ENCODE data around the gene RGL3.

The RGL3 gene

DNA sequence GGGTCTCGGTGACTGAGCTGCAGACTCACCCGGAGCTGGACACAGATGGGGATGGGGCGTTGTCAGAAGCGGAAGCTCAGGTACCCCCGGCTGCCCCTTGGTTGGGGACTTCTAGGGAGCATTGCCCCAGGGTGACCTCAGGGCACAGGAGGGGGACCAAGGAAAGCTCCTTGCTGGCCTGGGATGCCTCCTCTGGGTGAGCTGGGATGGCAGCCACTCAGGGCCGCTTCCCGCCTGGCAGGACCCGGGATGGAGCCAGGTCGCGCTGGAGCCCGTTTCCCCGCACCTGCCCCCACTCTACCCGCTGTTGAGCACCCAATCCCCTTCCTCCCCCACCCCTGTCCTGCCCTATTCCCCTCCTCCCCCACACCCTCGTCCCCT, 27.1 kb upstream of the RGL3 start:
- Histone ChIP-seq H3K14ac (ENCODE audit: low read length) (no peak overlapping the region), H3K27ac (replicated peaks; ENCODE audit: low read length) (no peak overlapping the region), H3K36me3 (replicated peaks in 1 of 2; ENCODE audit: control insufficient read depth in 2 of 2, insufficient read depth in 2 of 2, low read length in 2 of 2) (peaks cover 51 to 99% of the 10 kb centered on the region in 2 donors), H3K4me2 (ENCODE audit: insufficient read depth, low read length, poor library complexity, severe bottlenecking) (no peak overlapping the region), H2BK15ac (ENCODE audit: low read length) (no peak overlapping the region), H3K9me3 (replicated peaks in 1 of 2; ENCODE audit: control insufficient read depth in 2 of 2, insufficient read depth in 1 of 2, low read depth in 1 of 2, low read length in 2 of 2) (no peaks in the 10 kb centered on the region), H2BK5ac (ENCODE audit: low read length) (no peak overlapping the region), H3K18ac (ENCODE audit: low read length) (no peak overlapping the region), H2AFZ (ENCODE audit: low read length) (no peak overlapping the region), H4K91ac (ENCODE audit: low read depth, low read length, poor library complexity) (no peak overlapping the region), H4K8ac (ENCODE audit: low read depth, low read length) (no peak overlapping the region), H3K23ac (ENCODE audit: low read depth, low read length, poor library complexity) (peak overlapping the region; percentile 73), H2BK12ac (ENCODE audit: low read length) (no peak overlapping the region), H3K4me1 (ENCODE audit: control insufficient read depth in 2 of 2, insufficient read depth in 1 of 2, low read depth in 1 of 2, low read length in 2 of 2) (peaks cover 5% of the 10 kb centered on the region in 2 donors), H3K4me3 (ENCODE audit: low read length in 2 of 2) (no peak overlapping the region), H3K27me3 (ENCODE audit: control insufficient read depth in 3 of 3, insufficient read depth in 3 of 3, low read depth in 1 of 3, low read length in 3 of 3) (no peaks in the 10 kb centered on the region), H2BK120ac (ENCODE audit: low read depth, low read length) (no peak overlapping the region), H2AK5ac (ENCODE audit: low read depth, low read length) (peak overlapping the region; percentile 26), H3K4ac (ENCODE audit: low read length) (no peak overlapping the region), H3K9ac (ENCODE audit: low read depth, low read length, poor library complexity) (no peak overlapping the region), H3K79me1 (ENCODE audit: low read depth, low read length) (peaks cover 3% of the 10 kb centered on the region)
- WGBS, 2 donors (ENCODE audit: extremely low coverage in 2 of 2, insufficient read length in 2 of 2, insufficient replicate concordance in 1 of 2) = no CpG with 5 or more reads among the region's 14 CpGs
- no peak for DNase-seq (ENCODE audit: low spot score)

DNA sequence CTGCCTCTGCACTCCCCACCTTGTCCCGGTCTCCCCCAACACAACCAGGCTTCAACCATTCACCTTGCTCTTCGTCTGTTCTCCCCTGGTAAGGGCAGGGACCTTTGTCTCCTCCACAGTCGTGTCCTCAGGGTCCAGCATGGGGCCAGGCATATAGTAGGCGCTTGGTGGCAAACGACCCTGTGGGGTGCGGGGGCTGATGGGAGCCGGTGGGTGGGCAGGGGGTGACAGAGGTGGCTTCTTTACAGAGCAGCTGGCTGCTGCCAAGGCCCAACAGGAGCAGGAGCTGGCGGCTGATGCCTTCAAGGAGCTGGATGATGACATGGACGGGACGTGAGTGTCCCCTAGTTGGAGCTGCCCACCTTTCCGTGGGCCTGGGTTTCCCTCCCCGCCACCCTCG, 26.0 kb upstream of the RGL3 start:
- Histone ChIP-seq H3K27me3 (ENCODE audit: control insufficient read depth in 3 of 3, insufficient read depth in 3 of 3, low read depth in 1 of 3, low read length in 3 of 3) (no peaks in the 10 kb centered on the region), H2AFZ (ENCODE audit: low read length) (no peak overlapping the region), H3K14ac (ENCODE audit: low read length) (no peak overlapping the region), H3K4ac (ENCODE audit: low read length) (no peak overlapping the region), H4K91ac (ENCODE audit: low read depth, low read length, poor library complexity) (no peak overlapping the region), H3K4me1 (ENCODE audit: control insufficient read depth in 2 of 2, insufficient read depth in 1 of 2, low read depth in 1 of 2, low read length in 2 of 2) (no peaks in the 10 kb centered on the region), H2BK5ac (ENCODE audit: low read length) (no peak overlapping the region), H2AK5ac (ENCODE audit: low read depth, low read length) (no peak overlapping the region), H2BK12ac (ENCODE audit: low read length) (no peak overlapping the region), H3K4me2 (ENCODE audit: insufficient read depth, low read length, poor library complexity, severe bottlenecking) (no peak overlapping the region), H4K8ac (ENCODE audit: low read depth, low read length) (no peak overlapping the region), H2BK15ac (ENCODE audit: low read length) (no peak overlapping the region), H3K9ac (ENCODE audit: low read depth, low read length, poor library complexity) (no peak overlapping the region), H3K9me3 (replicated peaks in 1 of 2; ENCODE audit: control insufficient read depth in 2 of 2, insufficient read depth in 1 of 2, low read depth in 1 of 2, low read length in 2 of 2) (no peaks in the 10 kb centered on the region), H3K23ac (ENCODE audit: low read depth, low read length, poor library complexity) (peak overlapping the region; percentile 55), H3K27ac (replicated peaks; ENCODE audit: low read length) (no peak overlapping the region), H2BK120ac (ENCODE audit: low read depth, low read length) (no peak overlapping the region), H3K18ac (ENCODE audit: low read length) (no peak overlapping the region), H3K79me1 (ENCODE audit: low read depth, low read length) (peaks cover 3% of the 10 kb centered on the region), H3K4me3 (ENCODE audit: low read length in 2 of 2) (no peak overlapping the region), H3K36me3 (replicated peaks in 1 of 2; ENCODE audit: control insufficient read depth in 2 of 2, insufficient read depth in 2 of 2, low read length in 2 of 2) (peaks cover 57 to 100% of the 10 kb centered on the region in 2 donors)
- no peak for DNase-seq (ENCODE audit: low spot score)
- WGBS, 2 donors (ENCODE audit: extremely low coverage in 2 of 2, insufficient read length in 2 of 2, insufficient replicate concordance in 1 of 2) = no CpG with 5 or more reads among the region's 13 CpGs

DNA sequence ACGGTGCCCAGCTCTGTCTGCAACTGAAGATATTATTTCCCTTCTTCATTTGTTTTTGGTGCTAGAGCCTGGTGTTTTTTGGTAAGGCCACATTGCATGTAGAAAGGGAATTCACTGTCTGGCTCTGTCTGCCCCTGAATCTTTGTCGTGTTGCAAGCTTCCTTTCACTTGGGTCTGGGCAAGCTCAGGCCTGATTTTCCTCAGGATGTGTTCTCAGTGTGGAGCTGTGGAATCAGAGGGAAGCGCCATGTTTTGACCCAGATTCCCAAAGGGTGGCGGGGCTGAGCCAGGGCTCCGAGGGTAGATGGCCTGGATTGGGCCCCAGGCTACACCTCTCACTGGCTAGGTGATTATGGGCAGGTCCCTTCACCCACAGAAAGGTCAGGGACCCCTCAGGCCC, 24.9 kb upstream of the RGL3 start:
- no peak overlapping the region for H3K18ac ChIP-seq (ENCODE audit: low read length)
- H2AFZ ChIP-seq (ENCODE audit: low read length) = no peak overlapping the region
- no peak overlapping the region for H3K27ac ChIP-seq (replicated peaks; ENCODE audit: low read length)
- WGBS, 2 donors (ENCODE audit: extremely low coverage in 2 of 2, insufficient read length in 2 of 2, insufficient replicate concordance in 1 of 2) = no CpG with 5 or more reads among the region's 5 CpGs
- peaks cover 53 to 99% of the 10 kb centered on the region in 2 donors for H3K36me3 ChIP-seq (replicated peaks in 1 of 2; ENCODE audit: control insufficient read depth in 2 of 2, insufficient read depth in 2 of 2, low read length in 2 of 2)
- H3K23ac ChIP-seq (ENCODE audit: low read depth, low read length, poor library complexity) = no peak overlapping the region
- H3K9ac ChIP-seq (ENCODE audit: low read depth, low read length, poor library complexity) = no peak overlapping the region
- no peak overlapping the region for H4K91ac ChIP-seq (ENCODE audit: low read depth, low read length, poor library complexity)
- H3K27me3 ChIP-seq (ENCODE audit: control insufficient read depth in 3 of 3, insufficient read depth in 3 of 3, low read depth in 1 of 3, low read length in 3 of 3) = no peaks in the 10 kb centered on the region
- H3K79me1 ChIP-seq (ENCODE audit: low read depth, low read length) = peaks cover 3% of the 10 kb centered on the region
- H2AK5ac ChIP-seq (ENCODE audit: low read depth, low read length) = no peak overlapping the region
- H3K9me3 ChIP-seq (replicated peaks in 1 of 2; ENCODE audit: control insufficient read depth in 2 of 2, insufficient read depth in 1 of 2, low read depth in 1 of 2, low read length in 2 of 2) = no peaks in the 10 kb centered on the region
- no peak overlapping the region for H3K4me3 ChIP-seq (ENCODE audit: low read length in 2 of 2)
- H4K8ac ChIP-seq (ENCODE audit: low read depth, low read length) = no peak overlapping the region
- no peak for DNase-seq (ENCODE audit: low spot score)
- no peak overlapping the region for H3K4ac ChIP-seq (ENCODE audit: low read length)
- H2BK5ac ChIP-seq (ENCODE audit: low read length) = peak overlapping the region; percentile 19
- H2BK15ac ChIP-seq (ENCODE audit: low read length) = no peak overlapping the region
- no peak overlapping the region for H3K4me2 ChIP-seq (ENCODE audit: insufficient read depth, low read length, poor library complexity, severe bottlenecking)
- H3K4me1 ChIP-seq (ENCODE audit: control insufficient read depth in 2 of 2, insufficient read depth in 1 of 2, low read depth in 1 of 2, low read length in 2 of 2) = no peaks in the 10 kb centered on the region
- H2BK12ac ChIP-seq (ENCODE audit: low read length) = no peak overlapping the region
- H2BK120ac ChIP-seq (ENCODE audit: low read depth, low read length) = no peak overlapping the region
- H3K14ac ChIP-seq (ENCODE audit: low read length) = no peak overlapping the region

DNA sequence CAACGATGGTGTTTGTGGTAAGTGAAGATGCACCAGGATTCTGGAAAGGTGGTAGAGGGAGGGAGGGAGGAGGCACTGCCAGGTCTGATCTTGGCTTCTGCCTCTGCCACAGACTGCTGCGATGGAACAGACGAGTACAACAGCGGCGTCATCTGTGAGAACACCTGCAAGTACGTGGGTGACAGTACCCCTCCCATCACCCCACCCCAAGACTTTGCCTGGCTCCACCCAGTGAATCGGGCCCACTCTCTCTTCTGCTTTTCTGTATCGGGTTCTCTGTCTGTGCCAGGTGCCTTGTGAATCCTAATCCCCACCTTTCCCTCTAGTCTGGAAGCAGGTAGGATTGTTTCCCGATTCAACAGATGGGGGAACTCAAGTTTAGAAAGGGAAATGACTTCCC, 18.8 kb upstream of the RGL3 start:
- Histone ChIP-seq H3K9me3 (replicated peaks in 1 of 2; ENCODE audit: control insufficient read depth in 2 of 2, insufficient read depth in 1 of 2, low read depth in 1 of 2, low read length in 2 of 2) (no peaks in the 10 kb centered on the region), H2BK15ac (ENCODE audit: low read length) (no peak overlapping the region), H2BK5ac (ENCODE audit: low read length) (peak overlapping the region; percentile 48), H3K9ac (ENCODE audit: low read depth, low read length, poor library complexity) (peak overlapping the region; percentile 68), H2BK120ac (ENCODE audit: low read depth, low read length) (no peak overlapping the region), H2AFZ (ENCODE audit: low read length) (no peak overlapping the region), H3K14ac (ENCODE audit: low read length) (no peak overlapping the region), H3K4me2 (ENCODE audit: insufficient read depth, low read length, poor library complexity, severe bottlenecking) (no peak overlapping the region), H4K91ac (ENCODE audit: low read depth, low read length, poor library complexity) (no peak overlapping the region), H3K27ac (replicated peaks; ENCODE audit: low read length) (no peak overlapping the region), H2AK5ac (ENCODE audit: low read depth, low read length) (no peak overlapping the region), H3K4me1 (ENCODE audit: control insufficient read depth in 2 of 2, insufficient read depth in 1 of 2, low read depth in 1 of 2, low read length in 2 of 2) (peaks cover 10% of the 10 kb centered on the region in 2 donors), H3K23ac (ENCODE audit: low read depth, low read length, poor library complexity) (no peak overlapping the region), H3K18ac (ENCODE audit: low read length) (no peak overlapping the region), H3K4me3 (ENCODE audit: low read length in 2 of 2) (no peak overlapping the region), H3K36me3 (replicated peaks in 1 of 2; ENCODE audit: control insufficient read depth in 2 of 2, insufficient read depth in 2 of 2, low read length in 2 of 2) (peaks cover 40 to 66% of the 10 kb centered on the region in 2 donors), H3K27me3 (ENCODE audit: control insufficient read depth in 3 of 3, insufficient read depth in 3 of 3, low read depth in 1 of 3, low read length in 3 of 3) (no peaks in the 10 kb centered on the region), H3K4ac (ENCODE audit: low read length) (no peak overlapping the region), H4K8ac (ENCODE audit: low read depth, low read length) (peak overlapping the region; percentile 2), H2BK12ac (ENCODE audit: low read length) (peak overlapping the region; percentile 19), H3K79me1 (ENCODE audit: low read depth, low read length) (peaks cover 12% of the 10 kb centered on the region)
- WGBS, 2 donors (ENCODE audit: extremely low coverage in 2 of 2, insufficient read length in 2 of 2, insufficient replicate concordance in 1 of 2) = no CpG with 5 or more reads among the region's 9 CpGs
- no peak for DNase-seq (ENCODE audit: low spot score)

Measured in neuronal stem cell (in vitro differentiated cells).